Endodermal cell (in vitro differentiated cells): Measurements from ENCODE around the gene LPP. TPM values are rescaled to one million over a fixed set of nuclear protein-coding genes. Genes with fewer than 3 reads are reported as not detected.

ENCODE experiments used
- DNase-seq: peaks from one replicate; pipeline ENCODE4 v3.0.0-alpha.2; 2017
- H3K27ac ChIP-seq: 2 replicates; pipeline ENCODE4 v1.5.1; 2013; ENCODE audit warnings: mild to moderate bottlenecking, low read depth, low read length, moderate library complexity
- H3K27me3 ChIP-seq: 2 replicates; pipeline ENCODE4 v1.6.1; 2013; ENCODE audit warnings: mild to moderate bottlenecking, low read length, moderate library complexity; ENCODE audit not compliant: insufficient read depth, control insufficient read depth, poor library complexity, severe bottlenecking
- H3K36me3 ChIP-seq: 2 replicates; pipeline ENCODE4 v1.7.0; 2013; ENCODE audit warnings: mild to moderate bottlenecking, low read length, moderate library complexity; ENCODE audit not compliant: control insufficient read depth, insufficient read depth
- H3K4me1 ChIP-seq: one replicate; pipeline ENCODE4 v1.7.0; 2013; ENCODE audit warnings: low read length; ENCODE audit not compliant: control insufficient read depth, insufficient read depth
- H3K4me3 ChIP-seq: 2 replicates; pipeline ENCODE4 v1.5.1; 2013; ENCODE audit warnings: mild to moderate bottlenecking, low read length, moderate library complexity
- H3K9ac ChIP-seq: 2 replicates; pipeline ENCODE4 v1.6.1; 2013; ENCODE audit warnings: mild to moderate bottlenecking, low read length, moderate library complexity; ENCODE audit not compliant: poor library complexity, severe bottlenecking; ENCODE audit errors: extremely low read depth
- H3K9me3 ChIP-seq: 2 replicates; pipeline ENCODE4 v1.6.1; 2013; ENCODE audit warnings: mild to moderate bottlenecking, low read length, moderate library complexity; ENCODE audit not compliant: control insufficient read depth
- H3K27ac Mint-ChIP-seq: 2 replicates; pipeline ENCODE4 v1.8.0; 2020; ENCODE audit warnings: mixed read lengths
- H3K27me3 Mint-ChIP-seq: 2 replicates; pipeline ENCODE4 v1.8.0; 2021; ENCODE audit warnings: mild to moderate bottlenecking, mixed read lengths; ENCODE audit not compliant: insufficient read depth
- H3K36me3 Mint-ChIP-seq: 2 replicates; pipeline ENCODE4 v1.8.0; 2020; ENCODE audit warnings: low read depth, mixed read lengths
- H3K4me1 Mint-ChIP-seq: 2 replicates; pipeline ENCODE4 v1.8.0; 2020; ENCODE audit warnings: mixed read lengths
- H3K4me3 Mint-ChIP-seq: 2 replicates; pipeline ENCODE4 v1.8.0; 2020; ENCODE audit warnings: mild to moderate bottlenecking, moderate library complexity, mixed read lengths
- H3K9me3 Mint-ChIP-seq: 2 replicates; pipeline ENCODE4 v1.8.0; 2020; ENCODE audit warnings: mild to moderate bottlenecking, mixed read lengths
- WGBS, 2 experiments: methylation state at CpG; one replicate each; pipeline versions ENCODE4 v1.1.5 to v1.1.7; 2013; ENCODE audit warnings: missing lambda C conversion rate in 2 of 2, mixed read lengths in 1 of 2; ENCODE audit not compliant: insufficient coverage in 1 of 2, insufficient read length in 1 of 2; 5-methylcytosine and 5-hydroxymethylcytosine counted together
- total RNA-seq, 2 donors: library from RNA; stranded (reverse); fragmentation: NEBNext Ultra II Directional in 1 of 2; extraction: Animal tissue kit (Norgen Biotek cat#: 25700) in 1 of 2; gene quantifications; 2 replicates in 1 of 2; 3 replicates in 1 of 2; pipeline ENCODE4 v1.2.1, GENCODE V29; 2021
- TF ChIP-seq, protein P1 (sequence below): fragments of 200-600 bp; sonication (generic); conservative IDR thresholded peaks from 2 replicates; pipeline ENCODE4 v1.5.0; 2021; ENCODE audit warnings: antibody characterized with exemption, mild to moderate bottlenecking

The LPP gene
- total RNA-seq, 2 donors from 2014 or later: 78.0 to 105 TPM

DNA sequence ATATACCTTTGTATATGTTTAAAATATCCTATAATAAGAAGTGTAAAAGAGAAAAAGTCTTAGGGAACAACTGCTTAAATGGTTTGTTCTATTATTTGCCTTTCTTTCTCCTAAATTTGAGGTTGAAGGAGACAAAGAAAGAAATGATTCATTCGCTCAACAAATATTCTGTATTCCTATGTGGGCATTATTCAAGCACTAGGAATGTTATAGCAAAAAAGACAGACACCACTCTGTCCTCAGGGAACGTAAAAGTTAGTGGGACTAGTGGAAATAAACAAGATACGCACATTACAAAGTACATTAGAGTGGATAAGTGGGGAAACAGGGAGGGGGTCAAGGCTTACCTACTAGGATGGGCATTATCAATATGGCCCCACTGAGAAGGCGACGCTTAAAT lies 332.2 kb downstream of the LPP start:
- Histone ChIP-seq H3K27me3 (no peaks in the 10 kb centered on the region), H3K9me3 (no peaks in the 10 kb centered on the region), H3K4me3 (no peak overlapping the region), H3K27ac (no peak overlapping the region), H3K36me3 (peaks cover 47% of the 10 kb centered on the region), H3K4me1 (no peaks in the 10 kb centered on the region), H3K9ac (no peak overlapping the region)
- Mint-ChIP-seq H3K27ac (no peak overlapping the region), H3K36me3 (peaks cover 28% of the 10 kb centered on the region), H3K27me3 (no peaks in the 10 kb centered on the region), H3K4me1 (no peaks in the 10 kb centered on the region), H3K4me3 (no peak overlapping the region), H3K9me3 (no peaks in the 10 kb centered on the region)
- TF ChIP-seq, protein P1, sequence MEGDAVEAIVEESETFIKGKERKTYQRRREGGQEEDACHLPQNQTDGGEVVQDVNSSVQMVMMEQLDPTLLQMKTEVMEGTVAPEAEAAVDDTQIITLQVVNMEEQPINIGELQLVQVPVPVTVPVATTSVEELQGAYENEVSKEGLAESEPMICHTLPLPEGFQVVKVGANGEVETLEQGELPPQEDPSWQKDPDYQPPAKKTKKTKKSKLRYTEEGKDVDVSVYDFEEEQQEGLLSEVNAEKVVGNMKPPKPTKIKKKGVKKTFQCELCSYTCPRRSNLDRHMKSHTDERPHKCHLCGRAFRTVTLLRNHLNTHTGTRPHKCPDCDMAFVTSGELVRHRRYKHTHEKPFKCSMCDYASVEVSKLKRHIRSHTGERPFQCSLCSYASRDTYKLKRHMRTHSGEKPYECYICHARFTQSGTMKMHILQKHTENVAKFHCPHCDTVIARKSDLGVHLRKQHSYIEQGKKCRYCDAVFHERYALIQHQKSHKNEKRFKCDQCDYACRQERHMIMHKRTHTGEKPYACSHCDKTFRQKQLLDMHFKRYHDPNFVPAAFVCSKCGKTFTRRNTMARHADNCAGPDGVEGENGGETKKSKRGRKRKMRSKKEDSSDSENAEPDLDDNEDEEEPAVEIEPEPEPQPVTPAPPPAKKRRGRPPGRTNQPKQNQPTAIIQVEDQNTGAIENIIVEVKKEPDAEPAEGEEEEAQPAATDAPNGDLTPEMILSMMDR: no peak
- no peak for DNase-seq
- 95 to 96% methylated on average over 5 of the region's 5 CpGs for WGBS, 2 experiments

DNA sequence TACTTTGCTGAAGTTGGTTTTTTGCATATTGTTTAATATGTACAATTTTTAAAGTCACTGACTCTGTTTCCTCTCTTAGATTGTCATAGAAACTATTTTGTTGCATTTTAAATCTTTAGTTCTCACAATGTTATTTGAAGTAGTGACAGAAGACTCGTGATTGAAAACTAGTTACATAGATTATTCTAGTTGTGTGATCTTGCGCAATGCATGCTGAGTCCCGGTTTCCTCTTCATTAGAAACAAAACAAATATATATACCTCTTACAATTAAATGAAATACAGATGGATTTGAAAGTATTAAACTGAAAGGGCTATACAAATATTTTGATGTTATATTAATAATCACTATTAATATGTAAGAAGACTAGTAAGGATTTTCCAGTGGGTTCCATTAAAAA lies 333.0 kb downstream of the LPP start:
- Histone ChIP-seq H3K27ac (no peak overlapping the region), H3K36me3 (peaks cover 55% of the 10 kb centered on the region), H3K27me3 (no peaks in the 10 kb centered on the region), H3K9ac (no peak overlapping the region), H3K4me1 (no peaks in the 10 kb centered on the region), H3K4me3 (no peak overlapping the region), H3K9me3 (no peaks in the 10 kb centered on the region)
- TF ChIP-seq, protein P1: no peak
- Mint-ChIP-seq H3K27me3 (no peaks in the 10 kb centered on the region), H3K9me3 (no peaks in the 10 kb centered on the region), H3K27ac (no peak overlapping the region), H3K36me3 (peaks cover 30% of the 10 kb centered on the region), H3K4me3 (no peak overlapping the region), H3K4me1 (no peaks in the 10 kb centered on the region)
- DNase-seq: no peak
- WGBS, 2 experiments: 100% methylated on average over 1 of the region's 3 CpGs; no CpG with 5 or more reads in 1 of the 2 experiments

DNA sequence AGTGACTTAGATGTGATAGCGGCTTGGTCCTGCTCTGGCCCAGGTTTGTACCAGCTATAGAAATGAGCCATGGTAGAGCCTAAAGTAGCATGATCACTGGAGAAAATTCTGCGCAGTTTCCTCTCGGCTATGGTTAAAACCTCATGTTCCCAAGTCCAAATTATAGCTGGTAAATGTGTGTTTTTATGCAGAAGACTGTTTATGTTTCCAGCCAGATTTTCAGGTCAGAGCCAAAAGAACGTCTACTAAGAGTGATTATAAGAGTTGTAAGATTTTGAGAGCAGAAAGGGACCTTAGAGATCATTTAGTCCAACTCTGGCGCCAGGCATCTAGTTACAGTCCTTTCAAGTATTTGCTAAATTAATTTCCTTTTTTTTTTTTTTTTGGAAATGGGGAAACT lies 333.7 kb downstream of the LPP start:
- no peak overlapping the region for H3K27ac ChIP-seq
- no peak overlapping the region for H3K9ac ChIP-seq
- no peaks in the 10 kb centered on the region for H3K4me1 ChIP-seq
- 93 to 98% methylated on average over 5 of the region's 5 CpGs for WGBS, 2 experiments
- Mint-ChIP-seq H3K4me3 (no peak overlapping the region), H3K4me1 (no peaks in the 10 kb centered on the region), H3K9me3 (no peaks in the 10 kb centered on the region), H3K27me3 (no peaks in the 10 kb centered on the region), H3K27ac (no peak overlapping the region), H3K36me3 (peaks cover 30% of the 10 kb centered on the region)
- no peaks in the 10 kb centered on the region for H3K9me3 ChIP-seq
- H3K27me3 ChIP-seq: no peaks in the 10 kb centered on the region
- H3K36me3 ChIP-seq: peaks cover 58% of the 10 kb centered on the region
- TF ChIP-seq, protein P1: no peak
- no peak for DNase-seq
- H3K4me3 ChIP-seq: no peak overlapping the region
